Embryonic facial prominence (tissue), 1 donor: ENCODE measurements around the gene TMEM63C.
A peak's percentile ranks its signal among the peaks of the same experiment; 100 is the strongest.
"Not testable (repeated sequence)": the region's sequence is repeated elsewhere in the genome, so short reads cannot be mapped to it uniquely, and the experiment has no call there.

Source experiments
- DNase-seq: peaks from one replicate; pipeline ENCODE4 v3.0.0-alpha.2; 2016; ENCODE audit errors: extremely low spot score

TMEM63C gene

GRCh38 chr14:77276959-77277358, 95.4 kb downstream of the TMEM63C start:
- DNase-seq, result no peak

DNA sequence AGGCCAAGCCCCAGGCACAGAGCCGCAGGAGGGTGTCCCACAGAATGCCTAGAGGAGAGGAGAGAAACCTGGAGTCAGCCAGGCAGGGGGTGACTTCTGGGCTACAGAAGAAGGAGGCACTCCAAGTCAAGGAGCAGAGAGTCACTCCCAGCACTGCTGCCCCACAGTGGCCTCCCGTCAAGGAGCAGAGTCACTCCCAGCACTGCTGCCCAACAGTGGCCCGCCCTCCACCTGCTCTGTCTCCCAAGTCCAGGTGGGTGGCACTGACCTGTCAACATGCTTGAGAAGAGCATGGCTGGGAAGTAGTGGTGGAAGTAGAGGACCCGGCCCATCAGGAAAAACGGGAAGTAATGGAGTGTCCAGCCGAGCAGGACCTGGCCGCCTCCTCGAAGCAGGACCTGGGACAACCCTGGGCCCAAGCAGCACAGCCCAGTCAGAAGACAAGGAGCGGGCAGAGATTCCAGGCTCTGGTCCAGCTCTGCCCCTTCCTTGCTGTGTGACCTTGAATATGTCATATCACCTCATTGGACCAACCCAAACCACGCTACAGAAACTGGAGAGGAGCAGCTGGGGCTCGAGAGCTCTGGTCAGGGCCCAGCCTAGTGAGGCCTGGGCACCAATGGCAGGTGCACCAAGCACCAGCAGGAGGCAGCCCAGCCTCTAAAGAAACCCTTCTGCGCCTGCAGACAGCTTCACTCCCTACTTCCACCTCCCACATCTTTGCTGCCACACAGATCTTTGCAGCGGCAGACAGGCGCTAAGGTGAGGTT, 97.0 kb downstream of the TMEM63C start:
- DNase-seq, result no peak

GRCh38 chr14:77279719-77280118, 98.1 kb downstream of the TMEM63C start:
- no peak for DNase-seq

GRCh38 chr14:77280921-77281320, 99.3 kb downstream of the TMEM63C start:
- not testable (repeated sequence) for DNase-seq

DNA sequence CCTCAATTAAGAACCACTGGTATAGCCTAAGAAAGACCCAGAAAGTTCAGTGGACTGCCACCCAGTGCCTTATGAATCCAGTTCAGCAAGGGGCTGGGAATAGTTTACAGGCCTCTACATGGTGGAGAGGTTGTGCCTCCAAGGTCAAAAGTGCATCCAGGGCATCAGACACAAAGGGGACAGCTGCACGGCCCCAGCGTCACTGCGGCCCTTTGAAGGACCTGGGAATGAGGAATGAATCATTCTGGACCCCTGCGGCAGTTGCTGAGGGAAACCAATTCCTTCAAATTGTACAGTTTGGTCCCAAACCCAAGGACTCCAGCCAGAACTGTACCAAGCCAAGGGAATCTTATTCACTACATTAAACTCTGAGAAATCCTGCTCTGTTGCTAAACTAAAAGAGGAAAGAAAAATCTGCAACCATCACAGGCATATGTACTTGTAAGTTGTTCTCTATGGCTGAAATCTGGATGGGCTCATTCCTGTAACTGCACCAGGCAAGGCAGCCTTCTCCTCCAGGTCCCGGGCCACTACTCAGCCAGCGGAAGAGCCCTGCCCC, 100.3 kb downstream of the TMEM63C start:
- no peak for DNase-seq

GRCh38 chr14:77284066-77284465, 102.5 kb downstream of the TMEM63C start:
- no peak for DNase-seq

GRCh38 chr14:77284466-77284865, 102.9 kb downstream of the TMEM63C start:
- DNase-seq, result no peak

DNA sequence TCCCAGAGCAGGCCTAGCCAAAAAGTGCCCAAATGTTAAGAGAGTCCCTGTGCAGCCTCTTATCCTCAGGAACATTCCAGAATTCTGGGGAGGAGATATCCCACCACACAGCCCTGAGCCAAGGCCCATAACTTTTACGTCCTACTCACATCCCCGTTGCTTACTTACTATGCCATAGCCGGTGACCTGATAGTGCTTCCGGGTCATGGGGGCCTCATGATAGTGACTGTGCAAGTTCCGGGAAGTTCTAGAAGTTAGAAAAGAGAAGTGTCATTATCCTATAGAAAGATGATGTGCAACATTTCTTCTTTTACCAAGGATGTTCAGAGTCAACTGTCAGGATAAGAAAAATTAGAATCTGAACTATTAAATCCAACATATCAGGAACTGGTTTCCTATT, 105.0 kb downstream of the TMEM63C start:
- no peak for DNase-seq

DNA sequence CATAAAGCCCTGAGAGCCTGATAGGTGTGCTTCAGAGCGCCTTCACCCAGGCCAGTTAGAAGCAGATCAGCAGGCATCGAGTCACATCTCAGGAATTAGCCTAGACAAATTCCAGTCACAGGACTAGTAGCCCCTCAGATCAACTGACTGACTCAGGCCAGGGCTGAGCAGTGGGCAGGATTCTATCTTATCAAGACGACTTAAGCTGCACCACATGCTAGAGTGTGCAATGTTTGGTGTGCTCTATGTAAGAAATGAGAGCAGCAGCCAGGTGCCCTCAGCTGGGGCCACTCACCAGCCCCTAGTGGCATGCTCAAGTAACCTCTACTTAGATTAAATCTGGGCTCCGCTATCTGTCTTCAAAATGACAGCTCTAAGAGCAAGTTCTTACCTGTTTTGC, 109.1 kb downstream of the TMEM63C start:
- no peak for DNase-seq

- no peak for DNase-seq
Observed at GRCh38 chr14:77296155-77296554, 114.6 kb downstream of the TMEM63C start.

GRCh38 chr14:77296906-77297305, 115.3 kb downstream of the TMEM63C start:
- DNase-seq, result no peak

GRCh38 chr14:77299771-77300170, 118.2 kb downstream of the TMEM63C start:
- no peak for DNase-seq

- peak; percentile 32 for DNase-seq
Observed at GRCh38 chr14:77301103-77301502, 119.5 kb downstream of the TMEM63C start.

- DNase-seq, result no peak
Observed at GRCh38 chr14:77302926-77303325, 121.3 kb downstream of the TMEM63C start.

- DNase-seq, result no peak
Observed at GRCh38 chr14:77303417-77304156, 122.0 kb downstream of the TMEM63C start.

- DNase-seq, result no peak
Observed at GRCh38 chr14:77305696-77306095, 124.1 kb downstream of the TMEM63C start.

DNA sequence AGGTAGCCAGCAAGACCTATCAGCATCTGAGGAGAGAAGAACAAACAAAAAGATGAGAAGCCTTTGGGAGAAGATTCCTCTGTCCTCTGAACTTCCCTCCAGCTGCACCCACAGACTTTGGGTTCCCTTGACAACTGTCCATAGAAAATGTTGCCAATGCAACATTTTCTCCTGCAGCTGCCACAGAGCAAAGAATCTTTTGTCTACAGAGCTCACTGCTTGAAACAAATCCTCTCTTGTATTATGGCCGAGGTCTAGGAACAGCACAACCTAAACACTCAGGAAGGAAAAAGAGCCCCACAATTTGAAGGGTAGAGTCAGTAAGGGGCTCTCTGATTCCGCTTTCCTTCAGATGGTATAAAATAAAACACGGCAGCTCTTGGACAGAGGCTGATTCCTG, 124.8 kb downstream of the TMEM63C start:
- no peak for DNase-seq

GRCh38 chr14:77306851-77307496, 125.4 kb downstream of the TMEM63C start:
- peak; percentile 15 for DNase-seq
